GM13976 (cell line): Measurements from ENCODE around the gene GDI2.

ENCODE experiments used
- DNase-seq: peaks from one replicate; pipeline ENCODE4 v3.0.0; 2012; ENCODE audit warnings: low spot score
- CTCF ChIP-seq: IDR thresholded peaks from 2 replicates; pipeline ENCODE4 v1.5.1; 2012; ENCODE audit warnings: borderline replicate concordance, mild to moderate bottlenecking; ENCODE audit not compliant: insufficient read depth; ENCODE audit errors: extremely low read depth, missing control alignments, control extremely low read depth
- in situ Hi-C: fragments of 300-500 bp; cut with MboI; formaldehyde crosslinking; loops from one replicate; pipeline ENCODE4 v1.12.0; 2022; ENCODE audit warnings: low sequenced_read_pairs, mixed read lengths, inconsistent platforms; ENCODE audit not compliant: unreplicated experiment

The GDI2 gene

GRCh38 chr10:5737352-5737751 is 75.9 kb downstream of the GDI2 start:
- in situ Hi-C loops, result no loop called here
- no peak for TF ChIP-seq CTCF
- DNase-seq, result no peak

- TF ChIP-seq CTCF, result no peak
- no peak for DNase-seq
- in situ Hi-C loops, result no loop called here
Measured at GRCh38 chr10:5736591-5736990, 76.6 kb downstream of the GDI2 start.

- no peak for DNase-seq
- no peak for TF ChIP-seq CTCF
- in situ Hi-C loops, result no loop called here
Measured at GRCh38 chr10:5735119-5735518, 78.1 kb downstream of the GDI2 start.

- in situ Hi-C loops, result no loop called here
- TF ChIP-seq CTCF, result no peak
- no peak for DNase-seq
Measured at GRCh38 chr10:5732141-5732540, 81.1 kb downstream of the GDI2 start.

- DNase-seq, result no peak
- in situ Hi-C loops, result no loop called here
- TF ChIP-seq CTCF, result no peak
Measured at GRCh38 chr10:5731559-5731958, 81.7 kb downstream of the GDI2 start.

GRCh38 chr10:5730766-5731165 is 82.5 kb downstream of the GDI2 start:
- DNase-seq, result no peak
- TF ChIP-seq CTCF, result no peak
- in situ Hi-C loops, result no loop called here

- TF ChIP-seq CTCF, result no peak
- DNase-seq, result no peak
- in situ Hi-C loops, result no loop called here
Measured at GRCh38 chr10:5723692-5724091, 89.5 kb downstream of the GDI2 start.
